ENCODE results near the gene JPH4.

Gene JPH4

DNA sequence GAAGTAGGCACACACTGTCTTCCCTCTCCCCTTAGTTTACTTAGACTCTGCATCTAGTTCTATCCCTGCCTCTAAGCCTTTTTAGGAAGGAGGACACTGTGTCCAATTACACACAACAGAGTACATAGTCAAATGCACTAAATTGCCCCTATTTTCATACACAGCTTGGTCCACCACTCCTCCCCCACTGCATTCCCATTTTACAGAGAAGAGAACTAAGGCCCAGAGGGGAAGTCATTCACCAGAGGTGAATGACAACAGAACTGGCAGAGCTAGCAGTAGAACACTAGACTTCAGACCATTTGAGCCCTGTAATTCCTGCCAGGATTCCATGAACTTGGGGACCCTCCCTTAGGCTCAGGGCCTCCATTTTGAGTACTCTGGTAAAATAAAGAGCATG lies 1.1 kb upstream of the JPH4 start:
- no peak for DNase-seq (ENCODE audit: low read depth)

DNA sequence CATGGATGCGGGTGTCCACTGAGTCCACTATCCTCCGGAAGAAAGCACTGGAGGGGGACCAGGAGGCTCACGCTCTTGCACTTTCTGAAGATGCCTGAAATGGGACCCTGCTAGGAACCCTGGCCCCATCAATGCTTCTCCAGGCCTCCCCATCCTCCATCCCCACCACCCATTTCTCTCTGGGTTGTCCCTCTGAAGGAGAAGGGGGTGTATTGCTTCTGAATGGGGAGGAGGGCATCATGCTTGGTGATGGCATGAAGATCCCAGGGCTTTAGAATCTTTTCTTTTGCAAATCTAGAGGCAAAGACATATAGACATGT lies 681 bp upstream of the JPH4 start:
- DNase-seq (ENCODE audit: low read depth) = no peak

DNA sequence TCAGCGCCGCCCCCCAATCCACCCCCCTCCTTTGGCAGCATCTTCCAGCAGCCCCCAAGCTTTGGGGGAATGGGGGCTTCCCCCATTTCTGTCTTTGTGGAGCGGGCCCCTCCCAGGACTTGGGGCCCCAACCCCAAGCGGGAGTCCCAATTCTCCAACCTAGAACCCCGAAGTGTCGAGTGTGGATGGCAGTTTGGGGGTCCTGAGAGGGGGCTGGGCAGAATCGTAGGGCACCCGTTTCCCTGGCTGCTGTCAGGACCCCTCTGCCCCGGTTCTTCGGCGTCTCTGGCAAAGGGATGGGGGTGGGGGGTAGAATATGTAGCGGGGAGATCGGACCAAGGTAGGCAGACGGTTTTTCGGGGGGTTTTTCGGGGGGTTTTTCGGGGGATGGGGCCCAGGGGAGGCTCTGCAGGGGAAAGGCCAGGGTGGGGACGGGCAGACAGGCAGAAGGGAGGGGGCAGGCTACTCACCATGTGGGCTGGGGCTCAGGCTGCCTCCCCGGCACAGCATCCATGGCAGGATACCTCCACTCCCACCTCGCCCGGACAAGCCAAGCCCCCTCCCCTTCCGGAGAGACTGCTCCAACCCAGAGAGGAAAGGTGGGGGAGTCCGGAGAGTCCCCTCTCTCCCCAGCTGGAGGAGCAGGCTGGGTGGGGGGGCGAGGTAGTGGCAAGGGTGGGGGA lies 739 bp downstream of the JPH4 start:
- DNase-seq (ENCODE audit: low read depth) = no peak

DNA sequence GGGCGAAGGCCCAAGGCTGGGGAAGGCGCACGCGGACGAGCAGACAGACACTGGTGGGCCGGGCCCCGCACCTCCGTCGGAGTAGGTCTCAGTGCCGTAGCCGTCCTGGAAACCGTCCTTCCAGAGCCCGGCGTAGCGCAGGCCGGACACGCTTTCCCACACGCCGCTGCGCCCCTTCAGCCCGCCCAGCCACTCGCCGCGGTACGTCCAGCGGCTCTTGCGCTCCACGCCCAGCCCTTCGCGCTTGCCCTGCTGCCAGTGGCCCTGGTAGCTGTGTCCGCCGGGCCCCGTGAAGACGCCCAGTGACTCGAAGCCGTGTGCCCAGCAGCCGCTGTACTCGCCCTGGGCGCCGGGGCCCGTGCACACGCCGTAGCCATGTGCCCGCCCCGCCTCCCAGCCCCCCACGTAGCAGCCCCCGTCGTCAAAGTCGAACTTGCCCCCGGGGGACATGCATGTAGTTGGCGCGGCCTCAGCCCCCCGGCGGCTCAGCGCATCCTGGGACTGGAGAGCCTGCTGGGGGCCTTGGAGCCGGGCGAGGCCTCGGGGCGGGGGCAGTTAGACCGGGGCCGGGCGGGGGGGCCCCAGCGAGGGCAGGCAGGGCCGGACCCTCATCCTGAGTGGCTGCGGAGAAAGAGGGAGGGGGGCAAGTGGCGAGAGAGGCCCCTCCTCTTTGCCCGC lies 1.4 kb downstream of the JPH4 start:
- no peak for DNase-seq (ENCODE audit: low read depth)

DNA sequence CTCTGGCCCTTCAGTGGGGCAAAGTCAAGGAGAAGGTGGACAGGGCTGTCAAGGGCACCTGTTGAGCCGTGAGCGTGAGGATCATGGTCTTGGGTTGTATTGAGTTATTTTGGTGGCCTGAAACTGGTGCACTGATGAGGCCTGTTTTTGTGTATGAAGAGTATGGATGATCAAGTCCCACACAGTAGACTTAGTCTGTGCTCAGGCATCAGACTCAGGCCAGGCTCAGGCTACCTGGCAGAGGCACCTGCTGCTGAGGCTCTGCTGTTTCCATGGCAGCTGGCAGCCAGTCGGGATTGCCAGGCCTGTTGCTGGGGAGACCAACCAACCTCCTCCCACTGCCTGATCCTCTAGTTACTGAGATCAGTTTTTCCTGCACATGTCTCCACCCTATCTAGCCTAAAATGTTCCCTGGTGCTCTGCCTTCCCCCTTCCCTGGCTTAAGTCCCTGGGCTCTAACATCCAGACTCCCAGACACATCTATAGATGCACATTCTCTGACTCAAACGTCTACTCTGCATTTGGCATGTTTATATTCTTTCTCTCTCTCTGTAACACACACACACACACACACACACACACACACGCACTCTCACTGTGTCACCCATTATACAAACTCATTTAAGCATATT lies 5.1 kb downstream of the JPH4 start:
- no peak for DNase-seq (ENCODE audit: low read depth)

DNA sequence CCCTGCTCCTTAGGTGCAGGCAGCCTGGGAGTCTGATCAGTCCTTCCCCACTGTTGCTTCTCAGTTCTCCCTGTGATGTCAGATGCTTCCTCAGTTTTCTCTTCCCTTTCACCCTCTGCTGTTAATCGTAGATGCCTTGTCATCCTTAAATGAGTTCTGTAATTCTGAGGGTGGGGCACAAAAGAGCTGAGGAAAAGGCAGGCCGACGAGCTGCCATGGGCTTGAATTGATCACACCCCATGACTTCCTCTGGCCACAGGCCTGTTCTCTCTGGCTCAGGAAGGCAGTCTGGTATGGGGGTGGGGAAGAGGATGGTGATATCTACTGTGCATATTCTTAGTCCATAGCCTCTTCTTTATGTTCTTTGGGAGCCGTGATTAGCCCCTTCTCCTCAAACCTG lies 5.8 kb downstream of the JPH4 start:
- DNase-seq (ENCODE audit: low read depth) = no peak

DNA sequence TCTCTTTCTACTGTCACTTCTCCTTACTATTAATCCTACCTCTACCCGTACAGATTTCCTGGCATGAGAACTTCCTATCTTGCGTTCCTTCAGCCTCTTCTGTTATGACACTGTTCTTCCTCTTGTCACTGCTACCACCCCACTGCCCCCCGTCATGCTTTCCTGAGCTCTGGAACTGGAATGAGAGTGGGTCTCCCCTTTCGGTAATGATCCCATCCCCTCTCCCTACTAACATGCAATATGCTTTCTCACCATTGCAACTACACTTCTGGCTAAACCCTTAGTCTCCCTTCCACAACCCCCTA lies 6.1 kb downstream of the JPH4 start:
- no peak for DNase-seq (ENCODE audit: low read depth)

DNA sequence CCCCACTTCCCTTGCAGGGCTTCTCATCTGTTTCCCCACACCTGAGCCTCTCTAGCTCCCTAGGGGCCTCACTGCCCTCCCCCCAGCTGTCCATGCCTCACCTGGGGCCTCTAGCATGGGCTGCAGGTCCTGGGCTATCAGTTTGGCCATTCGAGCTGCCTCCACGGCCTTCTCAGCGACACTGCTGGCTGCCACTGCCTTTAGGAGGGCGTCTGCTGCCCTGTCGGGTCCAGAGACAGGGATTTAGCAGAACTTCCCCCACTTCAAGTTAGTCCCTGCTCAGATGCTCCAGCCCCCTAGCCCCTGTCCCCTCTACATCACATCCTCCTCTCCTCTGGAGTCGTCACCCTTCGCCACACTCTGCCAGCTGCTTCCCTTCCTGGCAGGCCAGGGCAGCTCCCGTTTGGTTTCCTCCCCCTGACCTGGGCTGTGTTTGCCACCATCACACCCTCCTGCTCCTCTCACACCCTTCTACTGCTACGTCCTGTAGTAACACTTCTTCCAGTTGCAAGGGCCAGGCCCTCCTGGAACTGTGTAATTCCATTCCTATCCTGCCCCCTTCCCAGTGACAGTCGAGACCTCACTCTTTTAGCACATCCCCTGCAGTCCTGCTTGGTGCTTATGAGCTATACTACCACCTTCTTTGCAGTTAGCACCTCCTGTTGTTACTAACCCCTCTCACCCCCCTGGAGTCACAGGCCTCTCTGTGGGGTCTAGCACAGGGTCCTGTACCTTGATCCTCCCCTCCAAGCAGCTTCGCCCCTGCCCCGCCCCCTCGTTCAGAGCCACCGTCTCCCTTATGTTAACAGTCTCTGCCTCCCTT lies 6.7 kb downstream of the JPH4 start:
- DNase-seq (ENCODE audit: low read depth) = no peak

DNA sequence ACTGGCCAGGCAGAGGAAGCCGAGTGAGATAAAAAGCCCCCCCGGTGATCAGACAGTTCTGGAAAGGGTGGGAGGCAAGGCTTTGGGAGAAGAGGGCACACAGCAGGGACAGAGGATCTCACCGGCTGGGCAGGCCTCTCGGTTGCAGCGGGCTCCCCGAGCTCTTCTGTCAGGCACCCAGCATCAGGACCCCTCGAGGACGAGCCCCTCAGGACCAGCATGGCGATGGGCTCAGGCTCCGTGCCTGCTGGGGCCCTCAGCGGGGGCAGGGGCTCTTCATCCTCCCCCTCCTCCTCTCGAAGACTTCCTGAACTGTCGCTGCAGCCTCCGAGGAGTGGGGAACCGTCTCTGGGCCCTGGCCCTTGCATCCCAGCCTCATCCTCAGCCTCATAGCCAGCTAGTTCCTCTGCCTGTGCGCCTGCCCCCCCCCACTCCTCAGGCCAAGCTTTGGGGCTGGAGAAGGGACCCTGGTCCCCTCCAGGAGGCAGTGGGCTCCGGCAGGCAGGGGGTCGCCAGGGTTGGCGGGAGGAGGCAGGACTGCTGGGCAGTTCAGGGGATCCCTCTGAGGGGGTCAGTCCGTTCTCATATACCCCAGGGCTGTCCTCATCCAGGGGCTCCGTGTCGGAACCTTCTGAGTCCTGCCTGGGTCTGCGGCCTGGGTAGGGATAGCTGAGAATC lies 7.6 kb downstream of the JPH4 start:
- no peak for DNase-seq (ENCODE audit: low read depth)

DNA sequence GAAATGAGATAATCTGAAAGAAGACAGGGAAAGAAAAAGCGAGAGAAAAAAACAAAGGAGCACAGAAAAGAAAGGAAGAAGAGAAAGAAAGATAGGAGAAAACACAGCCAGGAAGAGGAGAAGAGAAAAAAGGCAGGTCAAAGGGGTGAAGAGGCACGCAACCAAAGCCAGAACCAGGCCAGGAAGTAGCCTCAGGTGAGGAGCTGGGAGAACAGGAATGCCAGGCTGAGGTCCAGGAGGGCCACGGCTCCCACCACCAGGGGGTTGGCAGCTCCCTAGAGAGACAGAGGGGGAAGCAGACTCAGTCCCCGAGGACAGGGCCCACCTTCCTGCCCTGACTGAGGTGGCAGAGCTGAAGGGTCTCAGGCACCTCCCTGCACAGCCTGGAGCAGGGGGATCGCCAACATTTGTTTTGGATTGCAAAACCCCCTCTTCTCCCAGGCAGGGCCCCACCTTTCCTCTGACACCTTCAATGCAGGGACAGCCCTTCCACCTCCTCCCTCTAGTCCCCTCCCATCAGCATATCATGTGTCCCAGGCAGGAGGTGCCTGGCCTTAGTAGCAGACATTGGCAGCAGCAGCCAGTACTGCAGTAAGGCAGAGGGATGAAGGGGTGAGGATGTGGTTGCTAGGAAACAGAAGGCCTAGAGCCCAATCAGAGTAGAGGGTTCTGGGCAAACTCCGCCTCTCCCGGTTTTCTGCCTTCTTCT lies 9.0 kb downstream of the JPH4 start:
- DNase-seq (ENCODE audit: low read depth) = no peak

DNA sequence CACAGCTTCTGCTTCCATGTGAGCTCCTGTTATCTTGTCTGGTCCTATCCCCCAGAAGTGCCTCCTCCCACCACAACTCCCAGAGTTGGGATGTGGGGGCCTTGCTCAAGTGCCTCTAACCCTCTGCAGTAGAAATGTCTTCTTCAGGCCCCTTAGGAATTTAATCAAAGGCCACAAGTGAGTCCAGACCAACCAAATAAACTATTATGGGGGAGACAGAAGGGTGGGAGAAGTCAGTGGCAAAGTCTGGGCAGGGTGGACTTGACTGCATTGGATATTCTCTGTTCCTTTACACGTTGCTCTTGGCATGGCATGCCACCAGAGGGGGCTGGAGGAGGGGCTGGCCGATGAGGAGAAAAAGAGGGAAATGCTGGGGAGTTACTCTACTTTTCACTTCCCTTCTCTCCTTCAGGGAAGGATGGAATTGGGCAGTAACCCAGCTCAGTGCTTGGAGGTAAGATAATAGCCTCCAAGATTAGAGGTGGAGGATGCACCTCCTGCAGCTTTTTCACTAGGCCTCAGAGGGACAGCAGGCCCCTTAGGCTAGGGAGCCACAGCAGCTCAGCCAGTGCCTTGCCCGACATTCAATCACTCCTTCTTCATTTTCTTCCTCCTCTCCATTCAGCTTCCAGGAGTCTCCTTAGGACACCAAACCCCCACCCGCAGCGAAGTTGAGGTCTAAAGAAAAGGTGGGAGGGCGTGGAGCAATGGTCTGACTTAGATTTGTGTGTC lies 9.8 kb downstream of the JPH4 start:
- no peak for DNase-seq (ENCODE audit: low read depth)

DNA sequence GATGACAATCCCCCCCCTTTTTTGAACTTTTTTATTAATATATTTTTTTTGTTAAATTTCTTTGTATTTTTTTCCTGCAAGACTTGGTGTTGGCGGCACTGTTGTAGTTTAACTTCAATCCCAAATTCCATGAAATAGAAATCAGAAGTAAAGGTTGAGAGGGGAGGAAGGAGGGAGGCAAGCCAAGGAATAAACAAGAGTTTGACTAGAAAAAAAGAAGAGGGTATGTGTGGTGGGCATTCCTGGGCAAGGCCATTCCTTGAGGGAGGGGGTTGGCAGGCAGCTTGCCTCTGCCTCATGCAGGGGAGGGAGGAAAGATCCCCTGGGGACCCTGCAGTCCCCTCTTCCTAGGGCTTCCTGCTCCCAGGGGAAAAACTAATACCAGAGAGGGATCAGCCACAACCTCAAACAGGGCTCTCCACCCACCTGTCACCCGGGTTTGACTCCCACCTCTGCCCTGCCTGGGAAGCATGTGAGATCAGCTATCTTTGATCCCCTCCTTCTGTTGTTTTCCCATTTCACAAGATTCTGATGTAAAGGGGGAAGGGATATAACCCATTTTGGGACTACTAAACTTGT lies 10.5 kb downstream of the JPH4 start:
- no peak for DNase-seq (ENCODE audit: low read depth)

DNA sequence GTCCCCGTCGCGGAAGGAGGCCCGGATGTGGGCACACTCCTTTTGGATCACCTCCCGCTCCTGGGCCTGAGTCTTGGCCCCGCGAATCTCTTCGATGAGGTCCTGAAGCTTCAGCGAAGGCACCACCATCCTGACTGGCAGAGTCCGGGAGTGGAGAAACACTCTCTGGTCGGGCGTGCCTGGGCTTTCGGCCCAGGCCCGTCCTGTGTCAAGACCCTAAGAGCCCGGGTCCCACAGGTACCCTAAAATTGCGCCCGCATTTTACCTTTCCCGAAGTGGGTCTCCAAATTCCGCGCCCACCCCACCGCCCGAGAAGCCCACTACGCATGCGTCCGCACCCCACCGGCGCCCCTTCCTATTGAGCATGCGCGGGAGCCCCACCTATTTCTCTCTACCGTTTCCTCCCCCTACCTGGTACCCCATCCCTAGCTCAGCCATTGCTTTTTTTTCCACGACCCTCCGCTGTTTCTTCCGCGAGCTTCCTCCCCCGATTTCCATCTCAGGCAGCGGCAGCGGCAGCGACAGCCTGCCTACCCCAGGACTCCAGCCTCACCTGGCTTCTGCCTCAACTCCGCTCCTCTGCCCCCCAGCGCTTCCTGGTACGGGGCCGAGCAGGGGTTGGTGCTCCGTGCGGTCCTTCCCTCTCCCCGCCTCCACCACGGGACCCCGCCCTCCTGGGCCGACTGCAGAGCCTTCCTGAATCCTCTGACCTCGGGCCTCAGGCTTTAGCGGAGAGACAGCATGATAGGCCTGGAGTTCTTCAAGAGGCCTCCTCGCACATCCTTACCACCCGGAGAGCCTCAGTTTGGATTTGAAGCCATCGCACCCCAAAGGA lies 11.2 kb downstream of the JPH4 start, which contains the start of gene AP1G2:
Gene AP1G2 (minus strand): TSS at position 606 of the 835 bp plus-strand sequence. CDS start 477 bp downstream, at position 129.
- DNase-seq (ENCODE audit: low read depth) = peak; percentile 50

DNA sequence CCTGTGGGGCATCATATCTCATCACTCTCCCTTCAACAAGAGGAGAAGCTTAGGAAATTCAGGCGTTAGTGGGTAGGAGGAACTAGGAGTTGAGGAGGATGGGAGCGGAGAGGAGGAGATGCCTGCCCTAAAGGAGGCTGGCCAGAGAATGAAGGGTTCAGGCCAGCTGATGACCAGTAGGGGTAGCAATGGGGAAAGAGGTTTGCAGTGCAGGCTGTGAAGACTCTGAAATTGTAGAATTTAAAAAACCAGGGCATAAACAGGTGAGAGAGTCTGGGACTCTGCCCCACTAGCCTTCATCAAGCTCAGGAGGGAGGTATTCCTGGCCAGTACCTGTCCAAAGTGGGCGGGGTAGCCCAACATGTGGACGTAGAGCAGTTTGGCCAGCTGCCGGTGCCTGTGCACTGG lies 11.8 kb downstream of the JPH4 start:
- no peak for DNase-seq (ENCODE audit: low read depth)

DNA sequence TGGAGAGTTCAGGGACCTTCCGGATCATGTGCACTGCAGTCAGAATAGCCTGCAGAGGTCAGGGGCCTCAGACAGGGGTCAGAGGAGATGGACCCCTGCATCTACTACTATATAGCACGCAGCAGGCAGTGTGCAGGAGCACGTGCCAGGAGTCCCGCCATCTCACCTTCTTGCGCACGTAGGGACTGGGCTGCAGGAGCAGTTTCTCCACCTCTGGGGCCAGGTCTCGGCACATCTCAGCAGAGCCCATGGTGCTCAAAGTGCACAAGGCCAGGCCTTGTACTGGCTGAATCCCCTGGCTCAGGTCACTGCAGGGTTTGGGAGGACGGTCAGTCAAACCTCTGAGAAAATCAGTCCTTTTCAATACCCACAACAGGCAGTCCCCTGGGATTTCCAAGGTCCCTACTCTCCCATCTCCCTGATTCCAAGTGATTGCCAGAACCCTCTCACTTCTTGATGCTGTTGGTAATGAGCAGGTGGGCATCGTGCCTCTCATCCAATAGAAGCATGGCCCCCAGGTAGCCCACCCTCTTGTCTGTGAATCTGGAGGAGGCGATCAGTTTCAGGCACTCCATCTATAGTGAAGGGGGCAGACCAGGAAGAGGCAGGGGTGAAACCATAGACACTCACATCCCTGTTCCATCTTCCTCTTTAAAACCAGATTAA lies 12.3 kb downstream of the JPH4 start:
- DNase-seq (ENCODE audit: low read depth) = no peak

DNA sequence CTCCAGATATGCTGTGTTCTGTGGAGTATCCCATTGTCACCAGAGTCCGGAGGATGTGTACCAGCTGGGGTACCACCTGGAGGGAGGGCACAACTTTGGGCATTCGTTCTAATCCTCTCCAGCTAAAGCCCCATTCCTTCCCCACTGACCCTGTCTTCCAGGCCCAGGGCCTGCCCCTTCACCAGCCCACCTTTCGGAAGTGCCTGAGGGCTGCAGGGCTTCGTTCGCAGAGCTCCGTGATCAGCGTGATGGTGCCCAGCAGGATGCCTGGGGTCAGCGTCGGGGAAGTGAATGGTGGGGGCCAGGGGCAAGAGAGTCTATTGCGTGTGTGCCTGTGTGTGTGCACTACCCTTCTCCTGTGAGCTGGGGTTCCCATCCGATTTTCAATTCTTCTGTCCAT lies 13.0 kb downstream of the JPH4 start:
- DNase-seq (ENCODE audit: low read depth) = no peak

DNA sequence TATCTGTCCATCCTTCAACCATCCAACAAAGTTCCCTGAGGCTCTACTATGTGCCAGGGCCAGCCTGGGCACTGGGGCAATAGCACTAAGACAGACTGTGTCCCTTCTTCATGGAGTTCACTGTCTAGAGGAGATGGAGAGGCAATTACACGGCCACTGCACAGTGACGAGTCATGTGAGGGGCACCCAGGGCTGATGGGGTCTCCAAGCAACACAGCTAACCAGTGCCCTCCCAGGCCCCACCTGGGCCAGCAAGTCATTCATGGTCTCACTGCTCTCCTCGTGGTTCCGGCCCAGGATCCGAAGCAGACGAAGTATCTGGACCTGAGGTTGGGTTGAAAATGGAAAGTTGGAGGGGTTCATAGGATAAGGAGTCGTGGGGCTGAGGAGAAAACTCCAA lies 13.7 kb downstream of the JPH4 start:
- no peak for DNase-seq (ENCODE audit: low read depth)

DNA sequence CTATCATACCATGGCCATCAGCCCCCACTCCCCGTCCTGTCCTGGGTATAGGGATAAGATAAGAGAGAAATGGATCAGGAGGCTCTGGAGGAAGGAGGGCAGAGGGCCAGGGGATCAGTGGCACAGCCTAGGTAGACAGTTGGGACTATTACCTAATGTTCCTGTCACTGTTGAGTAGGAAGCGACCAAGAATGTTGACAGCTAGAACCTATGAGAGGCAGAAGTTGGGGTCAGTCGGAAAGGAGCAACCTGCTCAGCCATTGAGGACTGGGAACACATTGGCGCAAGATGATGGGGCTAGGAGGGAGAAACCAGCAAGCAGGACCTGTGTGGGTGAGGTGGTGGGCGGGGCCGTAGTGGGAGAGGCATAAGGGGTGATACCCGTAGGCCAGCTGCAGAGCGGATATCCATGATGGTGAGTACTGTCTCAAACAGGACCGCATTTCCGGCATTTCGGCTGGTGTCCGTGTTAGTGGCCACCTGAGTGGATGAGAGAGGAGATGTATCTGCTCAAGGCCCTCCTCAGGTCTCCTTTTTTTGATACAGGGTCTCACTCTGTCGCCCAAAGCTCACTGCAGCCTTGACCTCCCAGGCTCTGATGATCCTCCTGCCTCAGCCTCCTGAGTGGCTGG lies 14.3 kb downstream of the JPH4 start:
- DNase-seq (ENCODE audit: low read depth) = no peak
